ENCODE measurements around the gene CENPQ.
"Not testable (repeated sequence)": the region's sequence is repeated elsewhere in the genome, so short reads cannot be mapped to it uniquely, and the experiment has no call there.

CENPQ gene

GRCh38 chr6:49468042-49468441 lies 4.9 kb downstream of the CENPQ start:
- TF ChIP-seq, protein P1, sequence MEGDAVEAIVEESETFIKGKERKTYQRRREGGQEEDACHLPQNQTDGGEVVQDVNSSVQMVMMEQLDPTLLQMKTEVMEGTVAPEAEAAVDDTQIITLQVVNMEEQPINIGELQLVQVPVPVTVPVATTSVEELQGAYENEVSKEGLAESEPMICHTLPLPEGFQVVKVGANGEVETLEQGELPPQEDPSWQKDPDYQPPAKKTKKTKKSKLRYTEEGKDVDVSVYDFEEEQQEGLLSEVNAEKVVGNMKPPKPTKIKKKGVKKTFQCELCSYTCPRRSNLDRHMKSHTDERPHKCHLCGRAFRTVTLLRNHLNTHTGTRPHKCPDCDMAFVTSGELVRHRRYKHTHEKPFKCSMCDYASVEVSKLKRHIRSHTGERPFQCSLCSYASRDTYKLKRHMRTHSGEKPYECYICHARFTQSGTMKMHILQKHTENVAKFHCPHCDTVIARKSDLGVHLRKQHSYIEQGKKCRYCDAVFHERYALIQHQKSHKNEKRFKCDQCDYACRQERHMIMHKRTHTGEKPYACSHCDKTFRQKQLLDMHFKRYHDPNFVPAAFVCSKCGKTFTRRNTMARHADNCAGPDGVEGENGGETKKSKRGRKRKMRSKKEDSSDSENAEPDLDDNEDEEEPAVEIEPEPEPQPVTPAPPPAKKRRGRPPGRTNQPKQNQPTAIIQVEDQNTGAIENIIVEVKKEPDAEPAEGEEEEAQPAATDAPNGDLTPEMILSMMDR (IDR thresholded peaks at IDR 0.05), result no peak
- H3K4me3 ChIP-seq, result no peak overlapping the region
- no peak for DNase-seq (ENCODE audit: low spot score)
- no peak overlapping the region for H3K27ac ChIP-seq

- not testable (repeated sequence) for DNase-seq (ENCODE audit: low spot score); H3K4me3 ChIP-seq; H3K27ac ChIP-seq
Observed at GRCh38 chr6:49476564-49476963, 13.4 kb downstream of the CENPQ start.

GRCh38 chr6:49479308-49479970 lies 16.3 kb downstream of the CENPQ start:
- TF ChIP-seq, protein P1 (IDR thresholded peaks at IDR 0.05), result no peak
- H3K27ac ChIP-seq, result no peak overlapping the region
- DNase-seq (ENCODE audit: low spot score), result no peak
- no peak overlapping the region for H3K4me3 ChIP-seq

DNA sequence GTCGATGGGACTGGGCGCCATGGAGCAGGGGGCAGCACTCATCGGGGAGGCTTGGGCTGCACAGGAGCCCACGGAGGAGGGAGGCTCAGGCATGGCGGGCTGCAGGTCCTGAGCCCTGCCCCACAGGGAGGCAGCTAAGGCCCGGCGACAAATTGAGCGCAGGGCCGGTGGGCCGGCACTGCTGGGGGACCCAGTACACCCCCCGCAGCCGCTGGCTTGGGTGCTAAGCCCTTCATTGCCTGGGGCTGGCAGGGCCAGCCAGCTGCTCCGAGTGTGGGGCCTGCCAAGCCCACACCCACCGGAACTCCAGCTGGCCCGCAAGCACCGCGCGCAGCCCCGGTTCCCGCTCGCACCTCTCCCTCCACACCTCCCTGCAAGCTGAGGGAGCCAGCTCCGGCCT lies 18.7 kb downstream of the CENPQ start:
- DNase-seq (ENCODE audit: low spot score); H3K4me3 ChIP-seq; H3K27ac ChIP-seq: not testable (repeated sequence)

- not testable (repeated sequence) for H3K4me3 ChIP-seq; H3K27ac ChIP-seq; DNase-seq (ENCODE audit: low spot score)
Observed at GRCh38 chr6:49483380-49483779, 20.2 kb downstream of the CENPQ start.

GRCh38 chr6:49490633-49491032 lies 27.5 kb downstream of the CENPQ start:
- no peak for DNase-seq (ENCODE audit: low spot score)
- H3K27ac ChIP-seq, result no peak overlapping the region
- TF ChIP-seq, protein P1 (IDR thresholded peaks at IDR 0.05), result no peak
- no peak overlapping the region for H3K4me3 ChIP-seq

DNA sequence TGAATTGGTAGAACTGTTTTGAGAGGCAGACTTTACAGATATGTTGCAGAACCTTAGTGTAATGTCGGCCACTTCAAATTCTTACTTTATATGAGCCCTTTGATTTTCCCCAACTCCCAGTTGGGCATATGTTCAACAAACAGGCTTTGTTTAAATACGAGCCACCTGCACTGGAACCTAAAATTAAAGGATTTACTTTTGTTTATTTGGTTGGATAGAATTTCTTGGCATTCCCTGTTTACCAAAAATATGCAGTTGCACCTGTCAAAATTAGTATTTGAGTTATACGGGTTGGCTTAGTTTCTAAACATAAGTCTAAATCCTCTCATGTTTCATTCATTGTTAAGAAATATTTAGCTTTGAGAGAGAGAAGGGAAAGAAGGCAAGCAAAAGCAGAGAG lies 34.1 kb downstream of the CENPQ start:
- Histone ChIP-seq H3K4me3 (no peak overlapping the region), H3K27ac (no peak overlapping the region)
- no peak for DNase-seq (ENCODE audit: low spot score)
- TF ChIP-seq, protein P1 (IDR thresholded peaks at IDR 0.05), result no peak

DNA sequence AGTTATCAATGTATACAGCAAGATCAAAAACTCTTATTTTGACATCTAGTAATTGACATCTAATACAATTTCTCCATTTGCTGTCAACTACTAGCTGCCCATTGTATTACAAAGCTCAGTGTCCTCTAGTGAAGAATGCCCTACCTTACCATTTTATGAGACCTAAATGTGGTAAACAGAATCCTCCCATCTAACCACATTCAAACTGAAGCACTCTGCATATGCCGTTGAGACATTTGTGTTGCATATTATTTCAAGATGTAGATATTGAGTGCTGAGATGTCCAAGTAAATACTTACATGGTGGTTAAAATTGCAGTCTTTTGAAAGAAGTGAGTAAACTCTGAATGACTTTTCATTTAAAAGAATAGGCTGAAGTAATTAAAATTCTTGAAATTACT lies 36.0 kb downstream of the CENPQ start:
- Histone ChIP-seq H3K4me3 (no peak overlapping the region), H3K27ac (no peak overlapping the region)
- TF ChIP-seq, protein P1 (IDR thresholded peaks at IDR 0.05), result no peak
- no peak for DNase-seq (ENCODE audit: low spot score)

- Histone ChIP-seq H3K27ac (no peak within 1 kb of the TSS), H3K4me3 (no peak within 1 kb of the TSS)
- TF ChIP-seq, protein P1 (IDR thresholded peaks at IDR 0.05), result no peak
- no peak for DNase-seq (ENCODE audit: low spot score)
Observed at GRCh38 chr6:49499623-49500022, 36.5 kb downstream of the CENPQ start, which contains the start of gene GLYATL3. Gene GLYATL3, plus strand, starts transcription at chr6:49499923. Its CDS starts 12,068 bp downstream, at chr6:49511991.

Measured in coronary artery (tissue), 2 donors.